SH-SY5Y (cell line): ENCODE results near the gene C19orf81.

ENCODE experiments used
- GATA3 ChIP-seq: IDR thresholded peaks from 2 replicates; pipeline ENCODE4 v1.6.1; 2011; ENCODE audit warnings: low read depth, mild to moderate bottlenecking, low read length, moderate library complexity

C19orf81 gene

GRCh38 chr19:50708179-50708879 lies 59.1 kb downstream of the C19orf81 start:
- no peak for TF ChIP-seq GATA3
